HL-60 (cell line): ENCODE results near the gene CBL.

Source experiments
- CTCF ChIP-seq: IDR thresholded peaks from one replicate; pipeline ENCODE4 v1.5.1; 2011; ENCODE audit warnings: low read length, control low read depth, inconsistent platforms; ENCODE audit not compliant: insufficient read depth
- SPI1 ChIP-seq: IDR thresholded peaks from 2 replicates; pipeline ENCODE4 v1.6.1; 2012; ENCODE audit warnings: low read depth, mild to moderate bottlenecking, borderline replicate concordance

GRCh38 chr11:119300198-119300964 is 94.2 kb downstream of the CBL start:
- TF ChIP-seq SPI1 (no peak), CTCF (no peak)
